ENCODE data around the gene SHISA8. TPM values are rescaled to one million over a fixed set of nuclear protein-coding genes. Genes with fewer than 3 reads are reported as not detected.

SHISA8 gene
- total and polyA plus RNA-seq, 10 donors: 0.51 to 5.9 (median 3.0) TPM

DNA sequence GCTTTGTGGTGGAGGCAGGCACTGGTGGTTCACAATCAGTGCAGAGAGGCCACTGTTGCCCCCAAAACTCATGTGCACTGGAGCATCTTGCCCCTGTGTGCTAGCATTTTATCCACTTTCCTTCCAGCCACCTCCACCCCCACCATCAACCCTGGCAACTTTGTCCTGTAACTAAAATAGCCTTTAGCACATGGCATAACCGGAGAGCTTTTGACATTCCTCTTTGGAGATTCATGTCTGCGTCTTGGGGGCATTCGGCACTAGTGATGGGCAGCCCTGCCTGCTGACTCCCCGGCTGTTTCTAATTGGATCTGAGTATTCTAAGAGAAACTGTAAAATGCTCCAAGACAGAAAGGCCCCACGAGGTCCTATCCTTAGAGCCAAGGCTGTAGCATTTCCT, 15.8 kb downstream of the SHISA8 start:
- Histone ChIP-seq H3K9me3 (no peaks in the 10 kb centered on the region), H3K36me3 (peaks cover 3 to 100% (median 96%) of the 10 kb centered on the region in 6 donors), H3K27me3 (replicated peaks in 1 of 7) (no peaks in the 10 kb centered on the region), H3K4me1 (no peaks in the 10 kb centered on the region), H3K4me3 (no peak overlapping the region), H3K27ac (no peak overlapping the region)
- intact Hi-C loops (cut with DNase I; ENCODE audit: low total_unique reads): no loop called here
- 90 to 96% (median 93%) methylated on average over 5 of the region's 5 CpGs for WGBS, 5 donors
- TF ChIP-seq CTCF (IDR thresholded peaks at IDR 0.05 in 8 of 11, conservative IDR thresholded peaks at IDR 0.05 in 3 of 11): no peak
- no peak for TF ChIP-seq POLR2AphosphoS5 (IDR thresholded peaks at IDR 0.05)
- no peak for TF ChIP-seq POLR2A (IDR thresholded peaks at IDR 0.05)
- no peak for DNase-seq

GRCh38 chr22:41898645-41899044, 16.2 kb downstream of the SHISA8 start:
- H3K4me3 ChIP-seq: no peak overlapping the region
- DNase-seq: no peak
- H3K4me1 ChIP-seq: no peaks in the 10 kb centered on the region
- H3K9me3 ChIP-seq: no peaks in the 10 kb centered on the region
- no peak overlapping the region for H3K27ac ChIP-seq
- no peaks in the 10 kb centered on the region for H3K27me3 ChIP-seq (replicated peaks in 1 of 7)
- H3K36me3 ChIP-seq: peaks cover 3 to 100% (median 95%) of the 10 kb centered on the region in 6 donors
- intact Hi-C loops (cut with DNase I; ENCODE audit: low total_unique reads): no loop called here
- TF ChIP-seq POLR2A (IDR thresholded peaks at IDR 0.05) (no peak), POLR2AphosphoS5 (IDR thresholded peaks at IDR 0.05) (no peak), CTCF (IDR thresholded peaks at IDR 0.05 in 8 of 11, conservative IDR thresholded peaks at IDR 0.05 in 3 of 11) (no peak)
- WGBS, 5 donors: 85 to 94% (median 93%) methylated on average over 9 to 11 of the region's 11 CpGs

- H3K4me3 ChIP-seq: no peak overlapping the region
- H3K27ac ChIP-seq: no peak overlapping the region
- intact Hi-C loops (cut with DNase I; ENCODE audit: low total_unique reads): no loop called here
- DNase-seq: no peak
- H3K4me1 ChIP-seq: peaks cover 0 to 6% (median 0%) of the 10 kb centered on the region in 6 donors
- peaks cover 0 to 100% (median 93%) of the 10 kb centered on the region in 6 donors for H3K36me3 ChIP-seq
- no peaks in the 10 kb centered on the region for H3K27me3 ChIP-seq (replicated peaks in 1 of 7)
- 89 to 92% (median 90%) methylated on average over 7 of the region's 7 CpGs for WGBS, 5 donors
- no peak for TF ChIP-seq CTCF (IDR thresholded peaks at IDR 0.05 in 8 of 11, conservative IDR thresholded peaks at IDR 0.05 in 3 of 11)
- no peak for TF ChIP-seq POLR2AphosphoS5 (IDR thresholded peaks at IDR 0.05)
- TF ChIP-seq POLR2A (IDR thresholded peaks at IDR 0.05): no peak
- H3K9me3 ChIP-seq: no peaks in the 10 kb centered on the region
Observed at GRCh38 chr22:41893591-41894375, 21.1 kb downstream of the SHISA8 start.

- TF ChIP-seq POLR2AphosphoS5 (IDR thresholded peaks at IDR 0.05) (no peak), CTCF (IDR thresholded peaks at IDR 0.05 in 8 of 11, conservative IDR thresholded peaks at IDR 0.05 in 3 of 11) (no peak), POLR2A (IDR thresholded peaks at IDR 0.05) (no peak)
- no peak for DNase-seq
- intact Hi-C loops (cut with DNase I; ENCODE audit: low total_unique reads): no loop called here
- H3K36me3 ChIP-seq: peaks cover 0 to 100% (median 93%) of the 10 kb centered on the region in 6 donors
- 78 to 98% (median 86%) methylated on average over 4 of the region's 4 CpGs for WGBS, 5 donors
- no peak overlapping the region for H3K4me3 ChIP-seq
- H3K27me3 ChIP-seq (replicated peaks in 1 of 7): no peaks in the 10 kb centered on the region
- H3K27ac ChIP-seq: no peak overlapping the region
- H3K4me1 ChIP-seq: peaks cover 0 to 17% (median 3%) of the 10 kb centered on the region in 6 donors
- H3K9me3 ChIP-seq: no peaks in the 10 kb centered on the region
Observed at GRCh38 chr22:41892721-41893120, 22.2 kb downstream of the SHISA8 start.

Data from spleen (tissue), 11 donors.